ENCODE measurements around the gene MEF2D.

DNA sequence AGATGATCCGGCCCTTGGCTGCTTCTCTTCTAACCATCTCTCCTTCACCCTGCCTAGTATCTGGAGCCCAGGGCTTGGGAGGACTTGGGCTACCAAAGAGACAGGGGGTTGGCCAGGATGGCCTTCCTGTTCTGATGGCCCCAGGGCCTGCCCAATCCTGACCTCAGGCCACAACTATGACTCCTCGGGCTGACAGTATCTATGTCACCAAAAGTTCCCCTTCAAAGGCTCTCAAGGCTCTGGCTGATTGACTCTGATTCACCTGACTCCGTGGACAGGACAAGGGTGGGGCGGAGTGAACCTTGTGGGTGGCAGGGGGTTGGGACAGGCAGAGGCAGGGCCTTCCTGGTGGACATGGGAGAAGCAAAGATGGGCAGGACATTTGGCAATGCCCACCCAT lies 12.7 kb downstream of the MEF2D start:
- TF ChIP-seq, protein P1, sequence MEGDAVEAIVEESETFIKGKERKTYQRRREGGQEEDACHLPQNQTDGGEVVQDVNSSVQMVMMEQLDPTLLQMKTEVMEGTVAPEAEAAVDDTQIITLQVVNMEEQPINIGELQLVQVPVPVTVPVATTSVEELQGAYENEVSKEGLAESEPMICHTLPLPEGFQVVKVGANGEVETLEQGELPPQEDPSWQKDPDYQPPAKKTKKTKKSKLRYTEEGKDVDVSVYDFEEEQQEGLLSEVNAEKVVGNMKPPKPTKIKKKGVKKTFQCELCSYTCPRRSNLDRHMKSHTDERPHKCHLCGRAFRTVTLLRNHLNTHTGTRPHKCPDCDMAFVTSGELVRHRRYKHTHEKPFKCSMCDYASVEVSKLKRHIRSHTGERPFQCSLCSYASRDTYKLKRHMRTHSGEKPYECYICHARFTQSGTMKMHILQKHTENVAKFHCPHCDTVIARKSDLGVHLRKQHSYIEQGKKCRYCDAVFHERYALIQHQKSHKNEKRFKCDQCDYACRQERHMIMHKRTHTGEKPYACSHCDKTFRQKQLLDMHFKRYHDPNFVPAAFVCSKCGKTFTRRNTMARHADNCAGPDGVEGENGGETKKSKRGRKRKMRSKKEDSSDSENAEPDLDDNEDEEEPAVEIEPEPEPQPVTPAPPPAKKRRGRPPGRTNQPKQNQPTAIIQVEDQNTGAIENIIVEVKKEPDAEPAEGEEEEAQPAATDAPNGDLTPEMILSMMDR (IDR thresholded peaks at IDR 0.05), result no peak
- no peak for TF ChIP-seq EZH2 (IDR thresholded peaks at IDR 0.05; ENCODE audit: borderline replicate concordance, insufficient read depth, low read depth, low read length, poor library complexity, severe bottlenecking)
